SW480 (cell line): ENCODE data around the gene ZFR2.
"Not testable (repeated sequence)": the region's sequence is repeated elsewhere in the genome, so short reads cannot be mapped to it uniquely, and the experiment has no call there.

Source experiments
- DNase-seq: peaks from one replicate; pipeline ENCODE4 v3.0.0-alpha.2; 2016; ENCODE audit warnings: low spot score

The ZFR2 gene

DNA sequence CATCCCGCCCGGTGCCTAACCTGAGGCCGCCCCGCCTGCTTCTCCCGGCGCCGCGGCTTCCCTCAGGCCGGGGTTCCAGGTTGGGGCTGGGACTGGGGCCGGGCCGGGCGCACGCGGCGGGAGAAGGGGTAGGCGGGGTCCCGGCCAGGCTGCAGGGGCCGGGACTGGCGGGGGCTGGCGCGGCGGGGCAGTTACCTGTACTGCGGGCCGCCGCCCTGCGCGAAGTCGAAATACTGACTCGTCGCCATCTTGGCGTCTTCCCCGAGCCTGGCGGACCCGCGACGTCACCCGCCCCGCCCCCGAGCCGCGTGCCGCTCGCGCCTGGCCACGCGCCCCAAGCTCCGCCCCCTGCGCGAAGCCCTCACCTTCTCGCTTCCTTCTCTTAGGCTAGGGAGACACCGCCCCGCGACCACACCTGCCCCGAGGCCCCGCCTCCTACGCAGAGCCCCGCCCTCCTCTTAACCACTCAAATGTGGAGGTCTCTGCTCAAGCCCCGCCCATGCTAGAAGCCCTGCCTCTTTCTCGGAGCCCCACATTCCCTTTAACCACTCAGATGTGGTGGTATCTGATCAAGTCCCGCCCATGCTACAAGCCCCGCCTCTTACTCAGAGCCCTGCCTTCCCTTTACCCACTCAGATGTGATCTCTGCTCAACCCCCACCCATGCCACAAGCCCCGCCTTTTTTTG, at the start of gene ZFR2:
ZFR2 (minus strand) TSS at position 269 of the 687 bp plus-strand sequence; CDS start at position 248, 21 bp downstream.
- DNase-seq: no peak

DNA sequence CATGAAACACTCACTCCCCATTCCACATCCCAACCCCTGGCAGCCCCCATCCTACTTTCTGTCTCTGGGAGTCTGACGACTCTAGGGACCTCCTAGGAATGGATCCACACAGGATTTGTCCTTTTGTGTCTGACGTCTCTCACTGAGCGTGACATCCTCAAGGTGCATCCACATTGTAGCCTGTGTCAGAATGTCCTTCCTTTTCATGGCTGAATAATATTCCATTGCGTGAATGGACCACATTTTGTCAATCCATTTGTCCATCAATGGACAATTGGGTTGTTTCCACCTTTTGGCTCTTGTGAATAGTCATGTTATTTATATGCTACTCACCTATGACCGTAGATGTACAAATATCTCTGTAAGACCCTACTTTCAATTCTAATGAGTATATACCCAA, 47.2 kb upstream of the ZFR2 start:
- no peak for DNase-seq

DNA sequence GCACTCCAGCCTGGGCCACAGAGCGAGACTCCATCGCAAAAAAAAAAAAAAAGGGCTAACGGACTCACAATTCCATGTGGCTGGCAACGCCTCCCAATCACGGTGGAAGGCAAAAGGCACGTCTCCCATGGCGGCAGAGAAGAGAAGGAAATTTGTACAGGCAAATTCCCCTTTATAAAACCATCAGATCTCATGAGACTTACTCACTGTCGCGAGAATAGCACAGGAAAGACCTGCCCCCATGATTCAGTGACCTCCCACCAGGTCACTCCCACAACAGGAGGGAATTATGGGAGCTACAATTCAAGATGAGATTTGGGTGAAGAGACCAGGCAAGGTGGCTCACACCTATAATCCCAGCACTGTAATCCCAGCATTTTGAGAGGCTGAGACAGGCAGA, 45.4 kb upstream of the ZFR2 start:
- DNase-seq: no peak

DNA sequence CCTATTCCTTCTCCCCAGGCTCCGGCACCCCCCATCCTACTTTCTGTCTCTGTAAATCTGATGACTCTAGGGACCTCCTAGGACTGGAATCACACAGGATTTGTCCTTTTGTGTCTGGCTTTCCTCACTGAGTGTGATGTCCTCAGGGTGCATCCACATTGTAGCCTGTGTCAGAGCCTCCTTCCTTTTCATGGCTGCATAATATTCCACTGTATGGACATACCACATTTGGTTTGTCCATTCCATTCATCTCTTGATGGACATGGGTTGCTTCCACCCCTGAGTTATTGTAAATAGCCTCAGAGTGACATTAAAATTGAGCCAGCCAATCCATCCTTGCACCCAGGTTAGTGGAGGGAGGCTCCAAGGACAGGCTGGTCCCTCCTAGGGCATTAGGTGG, 41.3 kb upstream of the ZFR2 start:
- DNase-seq: no peak

DNA sequence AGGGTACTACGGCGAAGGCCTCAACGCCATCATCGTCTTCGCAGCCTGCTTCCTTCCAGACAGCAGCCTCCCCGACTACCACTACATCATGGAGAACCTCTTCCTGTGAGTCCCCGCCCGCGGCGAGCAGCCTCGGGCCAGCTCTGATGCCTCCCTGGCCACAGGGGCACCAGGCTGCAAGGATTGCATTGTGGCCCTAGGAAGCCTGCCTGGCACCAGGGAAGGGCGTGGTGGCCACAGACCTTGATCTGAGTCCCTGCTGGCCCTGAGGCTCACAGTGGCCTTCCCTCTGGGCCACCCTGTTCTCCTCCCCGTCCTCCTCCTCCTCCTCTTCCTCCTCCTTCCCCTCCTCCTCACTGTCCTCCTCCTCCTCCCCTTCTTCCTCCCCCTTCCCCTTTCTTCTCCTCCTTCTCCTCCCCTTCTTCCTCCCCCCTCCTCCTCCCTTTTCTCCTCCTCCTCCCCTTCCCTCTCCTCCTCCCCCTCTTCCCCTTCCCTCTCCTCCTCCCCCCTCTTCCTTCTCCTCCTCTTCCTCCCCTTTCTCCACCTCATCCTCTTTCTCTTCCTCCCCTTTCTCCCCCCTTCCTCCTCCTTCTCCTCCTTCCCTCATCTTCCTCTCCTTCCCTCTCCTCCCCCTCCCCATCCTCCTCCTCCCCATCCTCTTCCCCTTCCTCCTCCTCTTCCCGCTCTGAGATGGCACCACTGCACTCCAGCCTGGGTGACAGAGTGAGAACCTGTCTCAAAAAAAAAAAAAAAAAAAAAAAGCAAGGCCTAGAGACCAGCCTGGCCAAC, 39.6 kb upstream of the ZFR2 start:
- DNase-seq: no peak

DNA sequence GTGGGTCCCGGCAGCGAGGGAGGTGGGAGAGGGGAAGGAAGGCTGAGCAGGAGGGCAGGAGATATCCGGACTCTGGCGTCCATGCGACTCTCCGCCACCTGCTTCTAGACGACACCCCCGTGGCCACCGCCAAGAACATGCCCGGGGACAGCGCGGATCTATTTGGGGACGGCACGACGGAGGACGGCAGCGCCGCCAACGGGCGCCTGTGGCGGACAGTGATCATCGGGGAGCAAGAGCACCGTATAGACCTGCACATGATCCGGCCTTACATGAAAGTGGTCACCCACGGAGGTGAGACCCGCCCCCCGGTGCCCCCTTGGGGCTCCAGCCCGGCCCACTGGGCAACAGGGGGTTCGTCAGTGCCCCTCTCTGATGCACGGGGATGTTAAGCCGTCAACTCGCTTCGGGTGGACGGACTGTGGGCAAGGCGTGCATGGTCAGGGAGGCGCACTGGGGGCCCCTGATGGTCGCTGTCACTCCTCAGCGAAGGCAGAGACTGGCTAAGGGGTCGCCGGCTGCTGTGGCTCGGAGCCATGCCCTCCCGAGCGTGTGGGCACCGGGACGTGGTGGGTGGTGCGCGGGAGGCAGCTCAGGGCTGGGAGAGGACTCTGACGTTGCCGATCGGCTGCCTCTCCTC, 38.9 kb upstream of the ZFR2 start:
- DNase-seq: no peak

DNA sequence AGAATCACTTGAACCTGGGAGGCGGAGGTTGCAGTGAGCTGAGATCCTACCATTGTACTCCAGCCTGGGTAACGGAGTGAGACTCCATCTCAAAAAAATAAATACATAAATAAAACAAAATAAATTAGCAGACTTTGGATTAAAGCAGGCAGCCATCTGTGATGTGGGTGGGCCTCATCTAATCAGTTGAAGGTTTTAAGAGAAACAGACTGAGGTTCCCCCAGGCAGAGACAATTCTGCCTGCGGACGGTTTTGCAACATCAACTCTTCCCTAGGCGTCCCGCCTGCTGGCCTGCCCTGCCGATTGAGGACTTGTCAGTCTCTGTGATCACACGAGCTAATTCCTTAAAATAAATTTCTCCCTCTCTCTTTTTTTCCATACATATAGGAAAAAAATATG, 35.4 kb upstream of the ZFR2 start:
- DNase-seq: no peak

DNA sequence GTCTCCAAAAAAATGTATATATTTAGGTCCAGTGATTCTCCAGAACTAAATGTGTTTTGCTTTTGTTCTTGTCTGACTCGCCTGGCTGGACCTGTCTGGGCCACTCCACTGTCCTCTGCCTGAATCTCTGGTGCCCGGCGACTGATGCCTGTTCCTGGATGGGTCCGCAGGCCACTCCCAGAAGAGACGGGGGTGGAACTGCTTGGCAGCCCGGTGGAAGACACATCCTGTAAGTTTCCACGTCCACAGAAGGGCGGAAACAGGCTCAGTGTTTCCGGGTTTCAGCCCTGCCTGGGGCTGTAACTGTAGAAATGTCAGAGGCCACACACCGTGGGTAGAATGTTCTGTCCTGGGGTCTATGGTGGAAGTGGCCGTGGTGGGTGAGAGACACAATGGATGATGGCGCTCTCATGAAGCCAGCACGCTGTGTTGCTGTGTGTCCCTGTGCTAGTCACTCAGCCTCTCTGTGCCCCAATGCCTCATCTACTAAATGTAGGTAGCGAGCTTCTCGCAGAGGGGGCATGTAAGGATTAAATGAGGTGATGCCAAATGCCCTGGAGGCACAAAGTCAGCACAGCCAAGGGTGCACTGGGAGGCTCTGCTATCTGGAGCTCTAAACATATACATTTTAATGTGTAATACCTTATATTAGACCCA, 33.6 kb upstream of the ZFR2 start:
- no peak for DNase-seq

DNA sequence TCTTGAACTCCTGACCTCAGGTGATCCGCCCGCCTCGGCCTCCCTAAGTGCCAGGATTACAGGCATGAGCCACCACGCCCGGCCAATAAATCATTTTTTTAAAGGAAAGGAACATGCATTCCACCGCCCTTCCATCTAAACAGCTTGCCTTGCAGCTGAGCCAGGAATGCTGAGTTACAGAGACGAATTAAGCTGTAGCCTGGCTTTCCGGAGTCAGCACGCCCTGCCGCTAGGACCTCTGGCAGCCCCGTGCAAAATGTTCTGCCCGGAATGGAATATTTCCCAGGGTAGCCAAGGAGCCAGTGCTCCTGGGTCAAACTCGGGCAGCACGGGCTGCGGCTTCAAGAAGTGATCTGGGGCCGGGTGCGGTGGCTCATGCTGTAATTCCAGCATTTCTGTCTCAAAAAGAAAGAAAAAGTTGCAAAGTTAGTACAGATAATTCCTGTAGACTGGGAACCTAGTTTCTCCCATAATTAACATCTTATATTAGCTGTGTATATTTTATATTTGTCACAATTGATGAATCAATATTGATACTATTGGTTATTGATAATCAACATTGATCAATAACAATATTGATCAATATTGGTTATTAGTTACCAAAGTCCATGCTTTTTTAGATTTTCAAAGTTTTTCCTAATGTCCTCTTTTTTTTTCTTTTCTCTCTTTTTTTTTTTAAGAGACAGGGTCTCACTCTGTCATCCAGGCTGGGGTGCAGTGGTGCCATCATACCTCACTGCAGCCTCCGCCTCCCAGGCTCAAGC, 30.9 kb upstream of the ZFR2 start:
- DNase-seq: no peak

DNA sequence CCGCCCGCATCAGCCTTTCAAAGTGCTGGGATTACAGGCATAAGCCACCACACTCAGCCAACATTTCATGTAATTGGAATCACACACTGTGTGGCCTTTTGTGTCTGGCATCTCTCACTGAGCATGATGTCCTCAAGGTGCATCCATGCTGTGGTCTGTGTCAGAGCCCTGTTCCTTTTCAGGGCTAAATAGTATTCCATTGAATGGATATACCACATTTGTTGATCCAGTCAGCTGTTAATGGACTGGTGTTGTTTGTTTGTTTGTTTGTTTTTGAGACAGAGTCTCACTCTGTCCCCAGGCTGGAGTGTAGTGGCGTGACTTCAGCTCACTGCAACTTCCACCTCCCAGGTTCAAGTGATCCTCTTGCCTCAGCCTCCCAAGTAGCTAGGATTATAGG, 29.6 kb upstream of the ZFR2 start:
- DNase-seq: no peak

DNA sequence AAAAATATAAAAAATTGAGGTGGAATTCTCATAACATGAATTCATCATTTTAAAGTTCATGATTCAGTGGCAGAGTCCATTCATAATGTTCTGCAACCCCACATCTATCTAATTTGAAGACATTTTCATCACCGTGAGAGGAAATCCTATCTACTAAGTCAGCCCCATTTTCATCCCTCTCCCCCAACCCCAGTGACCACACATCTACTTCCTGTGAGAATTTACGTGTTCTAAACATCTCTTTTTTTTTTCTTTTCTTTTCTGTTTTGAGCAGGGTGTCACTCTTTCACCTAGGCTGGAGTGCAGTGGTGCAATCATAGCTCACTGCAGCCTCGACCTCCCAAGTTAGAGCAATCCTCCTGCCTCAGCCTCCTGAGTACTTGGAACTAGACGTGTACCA, 29.1 kb upstream of the ZFR2 start:
- DNase-seq: no peak

DNA sequence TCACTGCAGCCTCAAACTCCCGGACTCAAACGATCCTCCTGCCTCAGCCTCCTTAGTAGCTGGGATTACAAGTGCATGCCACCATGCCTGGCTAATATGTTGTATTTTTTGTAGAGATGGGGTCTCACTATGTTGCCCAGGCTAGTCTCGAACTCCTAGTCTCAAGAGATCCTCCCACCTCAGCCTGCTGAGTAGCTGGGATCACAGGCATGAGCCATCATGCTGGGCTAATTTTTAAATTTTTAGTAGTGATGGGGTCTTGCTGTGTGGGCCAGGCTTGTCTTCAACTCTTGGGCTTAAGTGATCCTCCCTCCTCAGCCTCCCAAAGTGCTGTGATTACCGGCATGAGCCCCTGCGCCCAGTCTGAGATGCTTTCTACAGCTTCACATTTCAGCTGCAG, 26.9 kb upstream of the ZFR2 start:
- DNase-seq: no peak

DNA sequence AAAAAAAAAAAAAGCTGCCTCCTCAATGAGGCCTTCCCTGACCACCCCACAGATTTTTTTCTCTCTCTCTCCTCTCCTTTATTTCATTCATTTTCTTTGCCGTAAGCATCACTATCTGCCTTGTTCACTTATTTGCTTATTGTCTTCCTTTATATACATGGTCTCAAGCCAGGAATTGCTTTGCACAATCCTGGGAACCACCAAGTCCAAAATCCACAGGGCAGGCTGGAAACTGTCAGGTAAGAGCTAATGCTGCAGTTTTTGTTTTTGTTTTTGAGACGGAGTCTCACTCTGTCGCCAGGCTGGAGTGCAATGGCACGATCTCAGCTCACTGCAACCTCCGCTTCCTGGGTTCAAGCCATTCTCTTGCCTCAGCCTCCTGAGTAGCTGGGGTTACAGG, 26.1 kb upstream of the ZFR2 start:
- not testable (repeated sequence) for DNase-seq

DNA sequence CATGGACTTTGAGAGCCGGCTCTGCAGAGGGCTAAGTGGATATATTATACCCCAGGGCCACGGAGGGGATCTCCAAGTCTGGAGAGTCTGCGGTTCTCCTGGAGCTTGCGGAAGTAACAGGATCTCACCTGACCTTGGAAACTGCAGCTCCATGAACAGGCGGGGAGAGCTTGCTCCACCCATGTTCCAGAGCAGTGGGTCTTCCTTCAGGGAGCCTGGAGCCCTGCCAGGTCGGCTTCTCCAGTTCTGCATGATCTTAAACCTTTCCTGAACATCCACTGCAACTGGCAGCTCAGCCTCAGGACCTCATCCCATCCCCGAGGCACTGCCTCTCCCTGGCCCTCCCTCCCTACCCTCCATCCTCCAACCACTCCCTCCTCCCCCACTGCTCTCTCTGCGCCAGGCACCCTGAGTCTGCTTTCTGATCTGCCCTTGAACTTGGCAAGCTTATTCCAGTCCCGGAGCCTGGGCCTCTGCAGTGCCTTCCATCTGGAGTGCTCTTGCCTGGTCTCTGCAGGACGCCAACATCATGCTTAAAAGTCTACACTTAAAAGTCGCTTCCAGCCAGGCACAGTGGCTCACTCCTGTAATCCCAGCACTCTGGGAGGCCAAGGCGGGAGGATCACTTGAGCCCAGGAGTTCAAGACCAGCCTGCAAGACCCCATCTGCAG, 24.8 kb upstream of the ZFR2 start:
- no peak for DNase-seq

DNA sequence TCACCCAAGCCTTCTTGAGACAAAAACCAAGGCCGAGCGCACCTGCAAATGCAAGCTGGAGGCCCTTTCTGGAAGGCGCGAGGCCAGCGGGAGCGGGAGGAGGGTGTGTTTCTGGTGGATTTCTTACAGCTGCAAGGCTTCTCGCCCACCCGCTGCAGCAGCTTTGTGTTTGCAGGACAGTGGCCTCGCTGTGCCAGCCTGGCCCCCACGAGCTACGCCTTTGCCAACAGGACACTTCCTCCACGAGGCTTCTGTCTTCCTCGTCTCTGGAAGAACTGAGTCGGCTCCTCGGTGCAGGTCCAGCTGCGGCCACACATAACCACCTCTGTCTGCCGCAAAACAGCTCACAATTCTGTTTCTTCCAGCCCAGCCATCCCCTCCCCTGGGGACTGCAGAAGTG, 21.8 kb upstream of the ZFR2 start:
- no peak for DNase-seq

DNA sequence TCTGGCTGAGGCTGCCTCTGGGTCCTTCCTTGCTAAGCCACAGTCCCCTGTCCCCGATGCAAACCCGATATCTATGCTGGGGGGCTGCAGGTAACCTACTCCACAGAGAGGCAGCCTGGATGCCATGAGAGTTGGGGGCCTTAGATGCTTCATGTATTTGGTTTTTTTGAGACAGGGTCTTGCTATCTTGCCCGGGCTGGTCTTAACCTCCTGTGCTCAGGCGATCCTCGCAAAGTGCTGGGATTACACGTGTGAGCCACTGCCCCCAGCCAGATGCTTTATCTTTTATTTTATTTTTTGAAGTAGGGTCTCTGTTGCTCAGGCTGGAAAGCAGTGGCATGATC, 13.2 kb upstream of the ZFR2 start:
- DNase-seq: no peak

DNA sequence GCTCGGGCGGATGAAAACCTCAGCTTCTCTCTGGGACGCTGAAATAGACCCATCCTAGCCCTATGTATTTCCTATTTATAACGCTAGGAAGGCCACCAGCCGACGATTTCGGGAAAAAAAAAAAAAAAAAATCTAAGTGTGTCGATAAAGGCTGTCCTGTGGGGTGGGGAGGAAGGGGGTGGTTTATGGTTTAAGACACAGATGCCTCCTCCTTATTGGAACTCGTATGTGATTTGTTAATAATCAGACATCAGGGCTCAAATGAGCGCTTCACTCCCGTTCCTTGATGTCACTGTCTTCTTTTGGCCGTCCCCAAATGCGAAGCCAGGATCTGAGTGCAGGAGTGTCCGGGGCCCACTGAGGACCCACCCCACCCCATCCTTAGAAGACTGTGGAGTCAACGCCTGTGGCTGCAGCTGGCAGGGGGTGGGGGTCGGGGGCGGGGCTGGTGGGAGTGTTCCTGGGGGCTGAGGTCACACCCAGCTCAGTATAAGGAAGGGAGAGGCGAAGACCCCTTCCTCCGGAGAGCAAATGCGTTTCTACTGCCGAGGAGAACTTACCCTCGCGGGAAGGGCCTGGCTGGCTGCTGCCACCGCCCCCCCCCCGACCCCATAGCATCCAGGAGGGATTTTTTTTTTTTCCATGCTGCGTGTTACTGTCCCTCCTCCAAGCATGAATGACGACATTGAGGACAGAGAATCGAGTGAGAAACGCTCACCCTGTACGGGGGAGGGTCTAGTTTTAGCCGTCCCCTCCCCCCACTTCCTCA, 12.6 kb upstream of the ZFR2 start:
- no peak for DNase-seq

DNA sequence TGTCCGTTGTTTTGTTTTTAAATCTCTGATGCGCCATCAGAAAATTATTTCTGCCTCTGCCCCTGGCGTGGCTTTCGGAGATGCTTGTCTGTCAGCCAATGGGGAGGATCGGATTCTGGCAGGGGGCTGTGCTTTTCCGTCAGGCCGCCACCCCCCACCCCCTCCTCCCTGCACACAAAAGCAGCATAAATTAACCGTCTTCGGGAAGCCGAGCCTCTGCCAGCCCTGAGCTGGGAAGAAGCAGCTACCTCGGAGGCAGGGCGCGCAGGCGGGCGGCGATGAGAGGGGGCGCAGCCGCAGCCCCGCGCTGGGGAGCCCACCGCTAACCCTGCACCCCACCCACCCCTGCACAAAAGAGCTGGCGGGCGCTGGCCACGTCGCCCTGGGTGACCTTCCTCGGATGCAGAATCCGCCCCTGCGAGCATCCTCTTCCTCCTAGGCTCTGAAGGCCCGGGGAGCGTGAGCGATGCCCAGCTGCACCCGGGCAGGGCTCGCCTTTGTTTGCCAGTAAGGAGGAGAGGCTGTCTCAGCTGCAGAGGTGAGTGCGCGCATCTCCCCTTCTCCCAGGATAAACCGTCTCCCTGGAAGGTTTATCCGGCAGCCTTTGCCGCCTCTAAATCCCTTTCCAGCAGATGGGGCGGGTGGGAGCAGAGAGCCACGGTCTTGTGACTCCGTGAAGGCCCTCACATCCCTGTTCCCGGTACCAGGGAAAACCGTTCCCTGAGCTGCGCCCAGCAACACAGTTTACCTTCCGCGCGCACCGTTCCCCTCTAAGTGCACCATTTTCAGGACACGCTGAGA, 11.8 kb upstream of the ZFR2 start, which contains the start of gene ATCAY:
ATCAY (plus strand) TSS at position 215 of the 801 bp plus-strand sequence. CDS start 5,083 bp downstream, outside the sequence.
- DNase-seq: no peak

DNA sequence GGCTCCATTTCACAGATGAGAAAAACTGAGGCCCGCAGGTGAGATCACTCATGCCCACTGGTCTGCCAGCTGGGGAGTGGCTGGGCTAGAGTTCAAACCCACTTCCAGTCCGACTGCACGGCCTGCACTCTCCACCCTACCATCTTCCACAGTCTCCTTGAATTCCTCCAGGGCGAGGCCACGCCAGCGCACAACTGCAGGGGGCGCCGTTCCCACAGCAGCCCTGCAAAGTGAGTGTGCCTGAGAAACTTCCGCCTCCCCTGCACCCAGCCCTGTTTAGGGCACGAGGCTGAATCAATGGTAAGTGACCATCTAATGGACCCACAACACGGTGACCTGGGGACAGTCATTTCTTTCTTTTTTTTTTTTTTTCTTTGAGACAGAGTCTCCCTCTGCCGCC, 10.8 kb upstream of the ZFR2 start:
- no peak for DNase-seq

DNA sequence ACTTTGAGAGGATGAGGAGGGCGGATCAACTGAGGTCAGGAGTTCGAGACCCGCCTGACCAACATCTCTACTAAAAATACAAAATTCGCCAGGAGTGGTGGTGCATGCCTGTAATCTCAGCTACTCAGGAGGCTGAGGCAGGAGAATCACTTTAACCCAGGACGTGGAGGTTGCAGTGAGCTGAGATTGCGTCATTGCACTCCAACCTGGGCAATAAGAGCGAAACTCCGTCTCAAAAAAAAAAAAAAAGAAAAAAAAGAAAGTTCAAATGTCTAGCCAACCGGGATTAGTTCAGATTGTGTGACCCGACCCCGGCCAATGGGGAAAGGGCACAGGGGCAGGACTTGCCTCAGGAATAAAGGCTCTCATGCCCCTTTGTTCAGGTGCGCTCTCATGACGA, 5.9 kb upstream of the ZFR2 start:
- DNase-seq: not testable (repeated sequence)
